Memory B cell (primary cell): ENCODE measurements around the gene PAAF1.

Source experiments
- ATAC-seq: fragments of 150-1000 bp; cut with Tn5 transposase; 2 replicates; pipeline ENCODE4 v1.10.0; 2021; ENCODE audit warnings: low read depth, mild to moderate bottlenecking, moderate library complexity
- DNase-seq, 2 donors: peaks; one replicate each; pipeline ENCODE4 v3.0.0; 2022; ENCODE audit warnings: low spot score in 2 of 2
- H3K27ac Mint-ChIP-seq: one replicate; pipeline ENCODE4 v1.8.0; 2022; ENCODE audit warnings: mild to moderate bottlenecking, moderate library complexity, mixed read lengths
- H3K27me3 Mint-ChIP-seq: one replicate; pipeline ENCODE4 v1.8.0; 2022; ENCODE audit warnings: mixed read lengths
- H3K36me3 Mint-ChIP-seq: one replicate; pipeline ENCODE4 v1.8.0; 2022; ENCODE audit warnings: mild to moderate bottlenecking, mixed read lengths
- H3K4me1 Mint-ChIP-seq: one replicate; pipeline ENCODE4 v1.8.0; 2022; ENCODE audit warnings: mixed read lengths
- H3K4me3 Mint-ChIP-seq: one replicate; pipeline ENCODE4 v1.8.0; 2022; ENCODE audit warnings: mild to moderate bottlenecking, moderate library complexity, mixed read lengths
- H3K9me3 Mint-ChIP-seq: one replicate; pipeline ENCODE4 v1.8.0; 2022; ENCODE audit warnings: mixed read lengths

The PAAF1 gene

DNA sequence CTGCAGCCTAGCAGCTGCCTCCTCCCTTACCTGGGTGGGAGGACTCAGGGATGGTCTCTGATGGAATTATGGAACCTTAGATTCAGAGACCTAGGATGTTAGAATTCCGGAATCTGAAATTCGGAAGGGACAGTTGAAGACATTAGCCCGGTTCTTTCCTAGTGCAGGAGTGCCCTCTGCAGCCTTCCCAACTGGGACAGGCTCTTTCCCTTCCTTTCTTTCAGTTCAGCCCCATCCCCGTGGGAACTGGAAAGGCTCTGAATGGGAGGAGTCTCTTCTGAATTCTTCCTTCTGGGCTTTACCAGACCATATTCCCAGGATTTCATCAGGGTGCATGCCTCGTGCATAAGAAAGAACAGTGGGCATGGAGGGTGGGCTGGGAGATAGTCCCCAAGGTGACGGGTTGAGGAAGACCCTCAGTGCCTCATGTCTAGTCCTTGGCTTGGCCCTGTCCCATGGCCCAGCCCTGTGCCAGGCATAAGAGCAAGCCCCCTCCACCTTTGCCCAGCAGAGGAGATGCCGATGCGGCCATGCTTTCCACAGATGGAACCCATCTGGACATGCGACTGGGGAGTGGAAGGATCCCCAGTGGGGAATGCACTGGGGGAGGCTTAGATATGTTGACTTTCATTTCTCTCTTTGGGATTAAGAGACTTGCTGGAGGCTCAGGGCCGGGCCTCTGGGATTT is 88.4 kb downstream of the PAAF1 start:
- Mint-ChIP-seq H3K4me1 (peaks cover 27% of the 10 kb centered on the region), H3K4me3 (no peak overlapping the region)

DNA sequence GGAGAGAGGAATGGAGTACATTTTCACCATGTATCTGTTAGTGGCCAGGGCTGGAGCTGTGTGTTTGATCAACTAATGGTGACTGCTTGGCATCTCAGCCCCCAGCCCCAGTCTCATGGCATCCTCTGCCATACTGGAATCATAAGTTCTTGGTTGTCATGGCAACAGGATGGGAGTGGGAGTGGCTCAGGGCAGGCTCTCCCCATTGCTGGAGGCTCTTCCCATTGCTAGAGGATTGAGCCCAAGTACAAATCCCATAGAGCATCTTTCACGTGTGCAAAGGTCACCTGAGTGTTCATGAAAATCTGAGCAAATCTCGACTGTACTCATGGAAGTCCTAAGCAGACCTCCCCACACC is 88.9 kb downstream of the PAAF1 start:
- no peaks in the 10 kb centered on the region for H3K9me3 Mint-ChIP-seq
- H3K27me3 Mint-ChIP-seq: peaks cover 2% of the 10 kb centered on the region
- H3K4me1 Mint-ChIP-seq: peaks cover 31% of the 10 kb centered on the region
- H3K36me3 Mint-ChIP-seq: no peaks in the 10 kb centered on the region
- ATAC-seq: no peak
- DNase-seq: no peak
- H3K27ac Mint-ChIP-seq: no peak overlapping the region
- H3K4me3 Mint-ChIP-seq: no peak overlapping the region

More for the DNA sequence above, 88.4 kb downstream of the PAAF1 start:
- Mint-ChIP-seq H3K27me3 (peaks cover 2% of the 10 kb centered on the region), H3K9me3 (no peaks in the 10 kb centered on the region), H3K27ac (no peak overlapping the region), H3K36me3 (no peaks in the 10 kb centered on the region)
- ATAC-seq (no peak), DNase-seq (no peak)

DNA sequence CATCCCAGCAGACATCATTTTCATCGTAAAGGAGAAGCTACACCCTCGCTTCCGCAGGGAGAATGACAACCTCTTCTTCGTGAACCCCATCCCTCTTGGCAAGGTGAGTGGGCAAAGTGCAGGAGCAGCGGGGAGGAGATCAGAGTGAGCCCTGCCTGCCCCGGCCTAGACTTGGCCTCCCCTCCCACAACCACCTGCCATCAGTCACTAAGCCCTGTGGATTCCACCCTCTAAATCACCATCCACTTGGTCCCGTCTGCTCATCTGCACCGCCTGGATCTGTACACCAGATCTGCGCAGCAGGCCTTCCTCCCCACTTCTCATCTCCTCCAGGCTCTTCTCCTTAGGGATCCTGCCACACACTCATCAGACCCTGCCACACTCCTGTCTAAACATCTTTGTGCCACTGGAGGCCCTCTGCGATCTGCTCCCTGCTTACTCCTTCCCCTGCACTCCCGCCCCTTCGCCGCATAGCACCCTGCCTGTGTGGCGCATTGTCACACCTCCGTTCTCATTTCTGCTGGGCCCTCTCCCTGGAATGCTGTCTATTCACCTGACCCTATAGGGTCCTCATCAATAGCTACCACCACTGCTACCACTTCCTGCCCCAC is 91.7 kb downstream of the PAAF1 start:
- Mint-ChIP-seq H3K4me1 (peaks cover 54% of the 10 kb centered on the region), H3K27ac (peak overlapping the region; percentile 98)

GRCh38 chr11:73969091-73969490 is 92.3 kb downstream of the PAAF1 start:
- no peaks in the 10 kb centered on the region for H3K27me3 Mint-ChIP-seq
- DNase-seq (no peak), ATAC-seq (no peak)
- H3K4me3 Mint-ChIP-seq: no peak overlapping the region
- peaks cover 57% of the 10 kb centered on the region for H3K4me1 Mint-ChIP-seq
- no peaks in the 10 kb centered on the region for H3K9me3 Mint-ChIP-seq
- H3K36me3 Mint-ChIP-seq: peaks cover 3% of the 10 kb centered on the region
- peak overlapping the region; percentile 98 for H3K27ac Mint-ChIP-seq

More for the DNA sequence above, 91.7 kb downstream of the PAAF1 start:
- Mint-ChIP-seq H3K4me3 (no peak overlapping the region), H3K27me3 (no peaks in the 10 kb centered on the region), H3K9me3 (no peaks in the 10 kb centered on the region), H3K36me3 (peaks cover 1% of the 10 kb centered on the region)
- DNase-seq: no peak
- no peak for ATAC-seq

GRCh38 chr11:73969991-73970800 is 93.4 kb downstream of the PAAF1 start:
- no peaks in the 10 kb centered on the region for H3K9me3 Mint-ChIP-seq
- no peaks in the 10 kb centered on the region for H3K27me3 Mint-ChIP-seq
- DNase-seq (no peak), ATAC-seq (no peak)
- peaks cover 10% of the 10 kb centered on the region for H3K36me3 Mint-ChIP-seq
- H3K27ac Mint-ChIP-seq: peak overlapping the region; percentile 98
- no peak overlapping the region for H3K4me3 Mint-ChIP-seq
- H3K4me1 Mint-ChIP-seq: peaks cover 60% of the 10 kb centered on the region

- Mint-ChIP-seq H3K4me3 (no peak overlapping the region), H3K9me3 (no peaks in the 10 kb centered on the region), H3K27ac (peak overlapping the region; percentile 98), H3K4me1 (peaks cover 65% of the 10 kb centered on the region), H3K36me3 (peaks cover 16% of the 10 kb centered on the region), H3K27me3 (no peaks in the 10 kb centered on the region)
- DNase-seq (peak in 1 of 2 donors; percentile 52), ATAC-seq (peak; percentile 23)
Measured at GRCh38 chr11:73971175-73971719, 94.4 kb downstream of the PAAF1 start.

GRCh38 chr11:73972187-73972586 is 95.4 kb downstream of the PAAF1 start:
- H3K4me1 Mint-ChIP-seq: peaks cover 72% of the 10 kb centered on the region
- ATAC-seq (no peak), DNase-seq (no peak)
- H3K27ac Mint-ChIP-seq: peak overlapping the region; percentile 98
- H3K36me3 Mint-ChIP-seq: peaks cover 24% of the 10 kb centered on the region
- no peak overlapping the region for H3K4me3 Mint-ChIP-seq
- H3K27me3 Mint-ChIP-seq: no peaks in the 10 kb centered on the region
- H3K9me3 Mint-ChIP-seq: no peaks in the 10 kb centered on the region

- no peaks in the 10 kb centered on the region for H3K9me3 Mint-ChIP-seq
- peak overlapping the region; percentile 98 for H3K27ac Mint-ChIP-seq
- H3K27me3 Mint-ChIP-seq: no peaks in the 10 kb centered on the region
- peak; percentile 2 for ATAC-seq
- H3K4me1 Mint-ChIP-seq: peaks cover 79% of the 10 kb centered on the region
- H3K36me3 Mint-ChIP-seq: peaks cover 31% of the 10 kb centered on the region
- DNase-seq: no peak
- H3K4me3 Mint-ChIP-seq: peak overlapping the region; percentile 1
Measured at GRCh38 chr11:73972620-73973449, 96.0 kb downstream of the PAAF1 start.

DNA sequence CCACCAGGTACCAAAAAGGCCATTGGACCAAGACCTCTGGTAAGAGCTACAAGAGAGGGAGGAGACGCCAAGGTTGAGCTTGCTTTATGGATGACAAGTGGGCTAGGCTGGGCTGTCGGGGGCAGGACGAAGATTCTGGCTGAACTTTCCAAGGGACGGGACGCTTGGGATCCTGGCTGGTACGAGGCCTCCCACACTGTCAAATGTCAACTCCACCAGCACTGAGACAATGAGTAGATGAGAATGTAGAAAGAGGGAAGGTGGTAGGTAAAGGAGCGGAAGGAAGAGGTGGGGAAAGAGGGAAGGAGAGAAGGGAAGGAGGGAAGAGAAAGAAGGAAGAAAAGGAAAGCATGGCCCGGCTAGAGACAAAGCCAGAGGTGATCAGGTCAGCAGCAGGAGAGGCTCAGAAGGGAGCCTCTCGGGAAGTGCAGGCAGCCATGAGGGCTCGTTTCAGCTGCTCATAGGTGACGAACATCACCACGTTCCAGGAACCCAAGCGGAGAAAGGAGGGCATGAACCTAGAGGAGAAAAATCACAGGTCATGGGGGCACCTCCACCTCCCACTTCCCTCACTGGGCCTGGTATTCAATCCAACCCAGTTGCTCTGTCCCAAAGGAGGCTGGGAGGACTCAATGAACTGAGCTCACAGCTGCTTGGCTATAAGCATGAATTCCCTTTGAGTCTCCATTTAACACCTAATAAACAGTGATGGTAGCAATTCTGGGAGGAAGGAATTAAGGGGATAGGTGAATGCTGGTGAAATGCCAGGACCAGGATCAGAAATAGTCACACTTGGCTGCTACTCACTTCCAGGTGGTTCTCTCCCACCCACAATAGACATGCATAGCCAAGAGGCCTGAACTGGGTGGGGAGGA is 98.0 kb downstream of the PAAF1 start:
- H3K9me3 Mint-ChIP-seq: no peaks in the 10 kb centered on the region
- DNase-seq (no peak), ATAC-seq (no peak)
- H3K27me3 Mint-ChIP-seq: no peaks in the 10 kb centered on the region
- H3K27ac Mint-ChIP-seq: peak overlapping the region; percentile 98
- H3K36me3 Mint-ChIP-seq: peaks cover 43% of the 10 kb centered on the region
- peaks cover 74% of the 10 kb centered on the region for H3K4me1 Mint-ChIP-seq
- H3K4me3 Mint-ChIP-seq: peak overlapping the region; percentile 22

GRCh38 chr11:73975479-73975757 is 98.6 kb downstream of the PAAF1 start:
- peak overlapping the region; percentile 4 for H3K4me3 Mint-ChIP-seq
- H3K9me3 Mint-ChIP-seq: no peaks in the 10 kb centered on the region
- H3K4me1 Mint-ChIP-seq: peaks cover 73% of the 10 kb centered on the region
- DNase-seq: no peak
- no peak for ATAC-seq
- peaks cover 49% of the 10 kb centered on the region for H3K36me3 Mint-ChIP-seq
- peak overlapping the region; percentile 98 for H3K27ac Mint-ChIP-seq
- H3K27me3 Mint-ChIP-seq: no peaks in the 10 kb centered on the region

DNA sequence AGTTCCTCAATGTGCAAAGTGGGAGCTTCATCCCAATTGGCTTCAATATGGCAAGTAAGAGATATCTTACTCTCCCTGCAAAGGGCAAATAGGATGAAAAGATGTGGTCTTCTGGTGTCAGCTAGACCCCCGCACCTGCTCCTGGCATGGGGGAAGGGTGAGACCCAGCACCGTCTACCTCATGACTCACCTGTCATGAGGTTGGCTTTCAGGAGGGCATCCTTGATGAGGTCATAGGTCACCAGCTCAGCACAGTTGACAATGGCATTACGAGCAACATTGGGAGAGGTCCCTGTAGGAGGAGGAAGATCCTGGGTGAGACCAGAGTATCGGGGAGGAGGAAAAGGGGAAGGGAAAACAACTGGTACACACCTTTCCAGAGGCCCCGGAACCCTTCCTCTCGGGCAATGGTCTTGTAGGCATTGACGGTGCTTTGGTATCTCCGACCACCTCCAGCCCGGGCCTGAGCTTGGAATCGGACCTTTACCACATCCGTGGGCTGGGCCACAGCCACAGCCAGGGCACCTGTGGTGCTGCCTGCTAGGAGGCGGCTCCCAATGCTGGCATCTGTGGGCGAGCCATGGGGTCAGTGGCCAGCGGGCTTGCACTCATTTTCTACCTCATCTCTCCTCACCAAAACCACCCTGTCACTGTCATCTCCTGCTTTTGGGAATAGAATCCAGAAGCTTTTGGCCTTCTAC is 99.8 kb downstream of the PAAF1 start:
- peak overlapping the region; percentile 98 for H3K27ac Mint-ChIP-seq
- H3K4me1 Mint-ChIP-seq: peaks cover 70% of the 10 kb centered on the region
- H3K9me3 Mint-ChIP-seq: no peaks in the 10 kb centered on the region
- H3K4me3 Mint-ChIP-seq: peak overlapping the region; percentile 35
- ATAC-seq (no peak), DNase-seq (no peak)
- H3K36me3 Mint-ChIP-seq: peaks cover 60% of the 10 kb centered on the region
- H3K27me3 Mint-ChIP-seq: no peaks in the 10 kb centered on the region

GRCh38 chr11:73977856-73978519 is 101.2 kb downstream of the PAAF1 start:
- DNase-seq (no peak), ATAC-seq (no peak)
- no peaks in the 10 kb centered on the region for H3K9me3 Mint-ChIP-seq
- H3K27me3 Mint-ChIP-seq: no peaks in the 10 kb centered on the region
- peak overlapping the region; percentile 98 for H3K27ac Mint-ChIP-seq
- H3K36me3 Mint-ChIP-seq: peaks cover 67% of the 10 kb centered on the region
- peak overlapping the region; percentile 99 for H3K4me3 Mint-ChIP-seq
- H3K4me1 Mint-ChIP-seq: peaks cover 64% of the 10 kb centered on the region
